Inferior parietal cortex (tissue), 1 donor: ENCODE results near the gene LRRC41.
"Not testable (repeated sequence)": the region's sequence is repeated elsewhere in the genome, so short reads cannot be mapped to it uniquely, and the experiment has no call there.

Experiments
- DNase-seq: peaks from one replicate; pipeline ENCODE4 v3.0.0-alpha.2; 2016; ENCODE audit errors: extremely low spot score

Gene LRRC41

GRCh38 chr1:46285730-46286477, 17.5 kb downstream of the LRRC41 start:
- DNase-seq = no peak

GRCh38 chr1:46284597-46285564, 18.5 kb downstream of the LRRC41 start:
- DNase-seq = no peak

GRCh38 chr1:46284058-46284457, 19.4 kb downstream of the LRRC41 start:
- no peak for DNase-seq

DNA sequence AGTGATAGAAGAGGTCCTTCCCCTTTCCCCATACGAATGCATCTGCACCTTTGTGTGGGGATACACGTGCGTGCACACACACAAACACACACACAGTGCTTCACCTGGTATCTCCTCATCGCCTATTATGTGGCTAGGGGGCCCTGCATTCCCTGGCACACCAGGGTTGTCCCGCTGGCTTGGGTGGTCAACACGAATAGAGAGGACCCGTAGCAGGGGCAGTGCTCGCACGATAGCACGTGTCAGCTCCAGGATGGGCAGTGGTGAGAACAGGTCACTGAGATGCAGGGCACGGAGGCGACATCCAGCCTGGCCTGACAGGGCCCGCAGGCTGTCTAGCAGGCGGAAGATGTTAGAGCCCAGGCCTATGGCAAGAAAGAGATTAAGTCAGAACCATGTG, 22.4 kb downstream of the LRRC41 start:
- no peak for DNase-seq

GRCh38 chr1:46280092-46280491, 23.3 kb downstream of the LRRC41 start:
- no peak for DNase-seq

DNA sequence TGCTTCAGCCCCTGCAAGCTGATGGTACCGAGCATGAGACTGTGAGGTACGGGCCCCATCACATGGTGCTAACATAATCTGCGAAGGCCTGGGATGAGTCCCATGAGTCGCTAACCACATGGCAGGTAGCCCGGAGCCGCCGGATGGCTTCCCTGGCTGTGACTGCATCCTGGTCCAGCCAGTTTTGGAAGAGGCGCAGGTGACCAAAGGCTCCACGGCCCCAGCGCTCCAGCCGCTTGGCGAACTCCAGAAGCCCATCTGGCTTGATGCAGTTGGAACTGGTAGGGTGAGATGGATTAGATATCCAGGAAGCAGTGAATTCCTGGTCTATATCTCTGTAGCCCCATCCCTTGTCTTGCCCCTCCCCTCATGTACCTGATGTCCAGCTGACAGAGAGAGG, 24.6 kb downstream of the LRRC41 start:
- DNase-seq = no peak

DNA sequence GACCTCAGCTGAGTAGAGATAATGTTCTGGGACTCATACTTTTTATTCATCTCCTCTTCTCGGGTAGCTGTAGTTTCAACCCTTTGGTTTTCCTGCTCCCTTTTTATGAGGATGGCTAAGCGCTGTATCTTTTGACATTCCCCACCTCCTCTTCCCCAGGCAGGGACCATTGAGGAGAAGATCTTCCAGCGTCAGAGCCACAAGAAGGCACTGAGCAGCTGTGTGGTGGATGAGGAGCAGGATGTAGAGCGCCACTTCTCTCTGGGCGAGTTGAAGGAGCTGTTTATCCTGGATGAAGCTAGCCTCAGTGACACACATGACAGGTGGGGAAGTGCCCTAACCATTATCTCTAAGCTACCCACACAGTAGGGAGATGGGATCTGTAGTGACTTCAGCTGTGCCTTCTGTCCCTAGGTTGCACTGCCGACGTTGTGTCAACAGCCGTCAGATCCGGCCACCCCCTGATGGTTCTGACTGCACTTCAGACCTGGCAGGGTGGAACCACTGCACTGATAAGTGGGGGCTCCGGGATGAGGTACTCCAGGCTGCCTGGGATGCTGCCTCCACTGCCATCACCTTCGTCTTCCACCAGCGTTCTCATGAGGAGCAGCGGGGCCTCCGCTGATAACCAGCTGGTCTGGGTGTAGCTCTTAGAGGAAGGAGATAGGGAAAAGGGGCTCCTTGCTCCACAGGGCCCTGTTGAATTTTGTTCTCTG, 25.6 kb downstream of the LRRC41 start:
- DNase-seq = no peak

- DNase-seq = no peak
These were observed 28.4 kb downstream of the LRRC41 start for GRCh38 chr1:46275030-46275337.

DNA sequence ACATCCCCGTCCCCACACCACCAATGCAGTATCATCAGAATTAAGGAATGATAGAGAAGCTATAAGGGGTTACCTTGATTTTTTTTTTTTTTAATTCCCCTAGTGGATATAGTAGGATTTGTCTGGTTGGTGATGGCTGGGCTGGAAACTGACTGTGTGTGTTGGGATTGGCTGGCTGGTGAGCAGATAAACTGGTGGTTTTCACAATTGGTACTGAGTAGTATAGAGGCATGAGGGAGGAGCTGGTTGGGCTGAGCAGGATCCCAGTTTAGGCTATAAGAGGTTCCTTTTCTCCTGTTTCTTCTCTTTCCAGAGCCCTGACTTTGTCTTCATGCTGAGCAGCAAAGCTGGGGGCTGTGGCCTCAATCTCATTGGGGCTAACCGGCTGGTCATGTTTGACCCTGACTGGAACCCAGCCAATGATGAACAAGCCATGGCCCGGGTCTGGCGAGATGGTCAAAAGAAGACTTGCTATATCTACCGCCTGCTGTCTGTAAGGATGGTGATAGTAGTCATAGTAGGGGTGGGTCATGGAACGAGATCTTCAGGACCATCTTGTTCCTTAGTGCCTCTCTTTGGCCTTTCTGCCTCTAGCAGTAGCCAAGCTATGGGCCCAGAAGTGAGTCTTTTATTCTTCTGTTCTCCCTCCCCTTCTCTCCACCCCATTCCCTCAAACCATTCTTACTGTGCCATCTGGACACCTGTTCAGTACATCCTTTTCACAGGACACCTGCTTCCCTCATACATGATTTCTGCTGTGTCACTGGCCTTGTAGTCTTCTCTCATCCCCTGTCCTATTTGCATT, 29.0 kb downstream of the LRRC41 start:
- no peak for DNase-seq

GRCh38 chr1:46268578-46268977, 34.8 kb downstream of the LRRC41 start:
- DNase-seq = no peak

- DNase-seq = no peak
These were observed 40.3 kb downstream of the LRRC41 start for GRCh38 chr1:46263146-46263545.

- DNase-seq = no peak
These were observed 40.9 kb downstream of the LRRC41 start for GRCh38 chr1:46262508-46262907.

DNA sequence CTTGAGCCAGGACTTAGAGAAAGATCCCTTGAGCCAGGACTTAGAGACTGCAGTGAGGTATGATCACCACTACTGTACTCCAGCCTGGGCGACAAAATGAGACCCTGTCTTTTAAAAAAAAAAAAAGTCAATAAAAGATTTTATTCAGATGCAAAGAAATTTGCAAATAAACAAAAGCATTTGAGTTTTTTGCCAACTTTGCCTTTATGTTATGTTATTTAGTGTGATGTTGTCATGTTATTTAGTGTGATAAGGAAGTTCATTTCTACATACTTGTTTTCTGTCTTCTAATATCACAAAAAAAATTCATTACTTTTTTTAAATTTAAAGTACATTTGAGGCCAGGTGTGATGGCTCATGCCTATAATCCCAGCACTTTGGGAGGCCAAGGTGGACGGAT, 46.9 kb downstream of the LRRC41 start:
- DNase-seq = no peak

DNA sequence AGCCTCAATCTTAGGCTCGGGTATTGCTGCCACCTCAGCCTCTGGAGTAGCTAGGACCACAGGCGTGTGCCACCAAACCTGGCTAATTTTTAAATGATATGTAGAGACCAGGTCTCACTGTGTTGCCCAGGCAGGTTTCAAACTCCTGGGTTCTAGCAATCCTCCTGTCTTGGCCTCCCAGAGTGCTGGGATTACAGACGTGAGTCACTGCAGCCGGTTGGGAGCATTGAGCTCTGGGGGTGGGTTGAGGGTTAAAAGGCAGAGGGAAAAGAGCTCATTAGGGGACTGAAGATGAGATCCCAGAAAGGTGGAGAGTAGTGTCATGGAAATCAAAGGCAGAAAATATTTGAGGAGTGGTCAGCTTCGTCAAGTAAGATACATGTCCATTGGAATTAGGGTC, 48.7 kb downstream of the LRRC41 start:
- DNase-seq = no peak

GRCh38 chr1:46248122-46248920, 55.1 kb downstream of the LRRC41 start:
- no peak for DNase-seq

DNA sequence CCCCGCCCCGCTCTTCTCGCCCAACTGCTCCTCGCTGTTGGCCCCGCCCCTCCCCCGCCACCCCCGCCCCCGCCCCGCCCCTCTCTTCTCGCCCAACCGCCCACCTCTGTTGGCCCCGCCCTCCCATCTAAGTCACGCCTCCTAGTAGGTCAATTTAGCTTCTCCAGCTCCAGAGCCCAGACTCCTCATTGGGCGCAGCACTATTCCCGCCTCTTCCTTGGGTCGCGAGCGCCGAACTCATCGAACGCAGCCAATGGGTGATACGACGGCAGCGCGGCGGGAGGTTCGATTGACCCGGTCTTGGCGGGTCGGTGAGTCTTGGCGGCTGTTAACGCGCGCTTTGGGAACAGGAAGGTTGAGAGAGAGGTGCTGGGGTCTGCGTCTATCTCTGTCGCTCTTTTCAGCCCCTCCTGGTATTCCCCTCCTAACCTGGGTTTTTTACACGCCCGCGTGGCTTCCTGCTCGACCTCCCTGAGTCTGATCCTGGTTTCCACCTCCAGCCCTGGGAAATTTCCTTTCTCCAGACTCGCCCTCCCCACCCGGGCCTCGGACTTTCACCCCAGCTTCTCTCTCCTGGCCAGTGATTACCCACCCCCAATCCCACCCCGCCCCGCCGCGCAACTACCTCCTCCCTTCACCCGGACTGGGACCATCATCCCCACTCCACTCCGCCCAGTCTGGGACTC, 55.8 kb downstream of the LRRC41 start, which contains the start of gene RAD54L:
TSS of gene RAD54L (plus strand) at position 328 of the 686 bp plus-strand sequence. CDS start 643 bp downstream, outside the sequence.
- DNase-seq = peak; percentile 98

- DNase-seq = peak; percentile 22
These were observed 56.6 kb downstream of the LRRC41 start for GRCh38 chr1:46246548-46247435.

DNA sequence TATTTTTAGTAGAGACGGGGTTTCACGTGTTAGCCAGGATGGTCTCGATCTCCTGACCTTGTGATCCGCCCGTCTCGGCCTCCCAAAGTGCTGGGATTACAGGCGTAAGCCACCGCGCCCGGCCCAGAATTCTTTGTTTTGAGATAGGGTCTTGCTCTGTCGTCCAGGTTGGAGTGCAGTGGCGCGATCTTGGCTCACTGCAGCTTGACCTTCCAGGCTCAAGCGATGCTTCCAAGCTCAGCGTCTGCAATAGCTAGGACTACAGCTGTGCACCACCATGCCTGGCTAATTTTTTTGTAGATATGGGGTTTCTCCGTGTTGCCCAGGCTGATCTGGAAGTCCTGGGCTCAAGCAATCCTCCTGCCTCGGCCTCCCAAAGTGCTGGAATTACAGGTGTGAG, 57.3 kb downstream of the LRRC41 start:
- DNase-seq = not testable (repeated sequence)
